ENCODE data around the gene SERBP1.

Gene SERBP1

DNA sequence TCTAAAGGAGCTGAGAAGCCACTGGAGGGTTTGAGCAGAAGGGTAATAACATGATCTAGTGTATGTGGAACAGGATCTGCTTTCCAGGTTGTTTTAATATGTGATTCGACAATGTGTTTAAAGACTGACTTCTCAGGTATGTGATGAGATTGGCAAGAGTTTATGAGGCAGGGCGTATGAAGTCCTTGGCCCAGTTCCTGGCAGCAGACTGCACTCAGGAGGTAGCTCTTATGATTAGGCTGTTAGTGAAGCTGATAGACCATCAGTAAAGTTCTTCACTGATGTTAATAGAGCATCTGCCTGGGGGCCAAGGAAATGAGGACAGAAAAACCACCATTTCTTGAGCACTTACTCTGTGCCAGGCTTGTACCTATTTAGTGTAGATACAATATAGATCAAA lies 41.9 kb upstream of the SERBP1 start:
- DNase-seq: no peak
- Histone ChIP-seq H3K79me2 (ENCODE audit: control insufficient read depth, insufficient read depth, low read length, poor library complexity) (no peaks in the 10 kb centered on the region), H3K14ac (ENCODE audit: low read length) (no peak overlapping the region), H3K18ac (ENCODE audit: low read length) (no peak overlapping the region), H3K4me2 (ENCODE audit: low read length) (no peak overlapping the region), H4K12ac (ENCODE audit: low read depth, low read length) (no peak overlapping the region), H3K9me3 (ENCODE audit: insufficient read depth, low read depth, low read length) (no peaks in the 10 kb centered on the region), H2BK5ac (ENCODE audit: low read depth, low read length, poor library complexity) (no peak overlapping the region), H3K9ac (ENCODE audit: low read length) (no peak overlapping the region), H2BK12ac (ENCODE audit: low read length) (no peak overlapping the region), H2AK5ac (ENCODE audit: low read length) (no peak overlapping the region), H2BK120ac (ENCODE audit: insufficient read depth, low read length, poor library complexity) (no peak overlapping the region), H4K8ac (ENCODE audit: low read depth, low read length) (no peak overlapping the region), H3K4ac (ENCODE audit: low read depth, low read length) (no peak overlapping the region), H3K79me1 (ENCODE audit: low read length) (no peaks in the 10 kb centered on the region), H3K23ac (ENCODE audit: low read length) (no peak overlapping the region), H3K27me3 (ENCODE audit: insufficient read depth, low read length) (no peaks in the 10 kb centered on the region), H3K27ac (ENCODE audit: low read depth, low read length) (no peak overlapping the region), H3K4me3 (ENCODE audit: low read depth, low read length) (no peak overlapping the region), H3K36me3 (ENCODE audit: control insufficient read depth in 1 of 2, insufficient read depth in 2 of 2, low read length in 2 of 2) (no peaks in the 10 kb centered on the region), H2AFZ (ENCODE audit: insufficient read depth, low read length, poor library complexity) (no peak overlapping the region), H3K4me1 (ENCODE audit: control insufficient read depth in 1 of 2, insufficient read depth in 2 of 2, low read length in 2 of 2) (peaks cover 0 to 5% of the 10 kb centered on the region in 2 experiments), H4K91ac (ENCODE audit: low read depth, low read length) (no peak overlapping the region)
- WGBS (ENCODE audit: extremely low coverage, insufficient coverage, insufficient read length): no CpG with 5 or more reads among the region's 2 CpGs

DNA sequence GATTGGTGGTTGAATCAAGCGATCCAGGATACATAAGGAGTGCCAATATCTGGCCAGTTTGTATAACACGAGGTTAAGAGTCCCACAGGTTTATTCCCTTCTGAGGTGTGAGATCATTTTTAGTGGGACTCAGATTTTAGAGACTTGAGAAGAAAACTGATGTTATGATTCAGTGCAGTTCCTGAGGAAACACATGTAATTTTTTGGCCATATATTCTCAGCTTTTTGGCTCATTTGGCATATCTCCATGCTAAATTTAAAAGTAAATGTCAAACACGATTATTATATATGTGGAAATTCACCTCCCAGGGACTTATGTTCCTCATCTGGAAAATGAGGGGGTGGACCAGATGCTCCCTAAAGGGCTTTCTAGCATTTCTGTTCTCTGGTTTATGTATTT lies 39.2 kb upstream of the SERBP1 start:
- Histone ChIP-seq H3K14ac (ENCODE audit: low read length) (no peak overlapping the region), H3K4me2 (ENCODE audit: low read length) (no peak overlapping the region)
- no CpG with 5 or more reads among the region's 3 CpGs for WGBS (ENCODE audit: extremely low coverage, insufficient coverage, insufficient read length)

DNA sequence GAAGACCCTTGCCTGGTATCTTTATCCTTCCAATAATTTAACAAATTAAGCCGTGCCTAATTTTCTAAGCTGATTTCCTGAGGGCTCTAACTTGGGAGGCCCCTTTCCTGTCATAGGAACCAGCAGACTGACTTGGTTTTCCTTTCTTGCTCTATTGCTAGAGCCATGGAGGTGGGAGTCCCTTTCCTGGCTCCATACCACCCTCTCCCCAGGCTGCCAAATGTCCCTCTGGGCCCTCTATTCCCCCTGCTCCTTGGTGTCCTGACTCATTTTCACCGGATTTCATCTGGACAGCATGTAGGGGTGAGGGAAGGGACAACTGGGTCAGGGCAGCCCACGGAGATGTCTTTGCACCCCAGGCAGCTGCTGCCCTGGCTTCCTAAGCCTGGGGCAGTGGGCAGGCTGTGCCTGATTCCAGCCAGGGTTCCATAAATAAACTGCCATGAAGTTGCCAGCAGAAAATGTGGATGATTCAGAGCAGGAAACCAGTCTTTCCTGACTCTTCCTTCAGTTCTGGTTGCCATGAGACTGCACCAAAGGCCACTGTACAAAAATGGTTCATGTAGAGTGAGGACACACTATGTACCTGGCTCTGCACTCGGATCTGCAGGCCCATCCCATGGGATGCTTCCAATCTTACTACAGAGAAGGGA lies 38.0 kb upstream of the SERBP1 start:
- no peak overlapping the region for H4K12ac ChIP-seq (ENCODE audit: low read depth, low read length)
- H3K9ac ChIP-seq (ENCODE audit: low read length): no peak overlapping the region
- no peak overlapping the region for H2AK5ac ChIP-seq (ENCODE audit: low read length)
- no peaks in the 10 kb centered on the region for H3K79me1 ChIP-seq (ENCODE audit: low read length)
- no peak overlapping the region for H3K4me3 ChIP-seq (ENCODE audit: low read depth, low read length)
- no peak overlapping the region for H3K27ac ChIP-seq (ENCODE audit: low read depth, low read length)
- H3K27me3 ChIP-seq (ENCODE audit: insufficient read depth, low read length): no peaks in the 10 kb centered on the region
- H3K9me3 ChIP-seq (ENCODE audit: insufficient read depth, low read depth, low read length): no peaks in the 10 kb centered on the region
- H3K18ac ChIP-seq (ENCODE audit: low read length): no peak overlapping the region
- H2BK5ac ChIP-seq (ENCODE audit: low read depth, low read length, poor library complexity): no peak overlapping the region
- H4K8ac ChIP-seq (ENCODE audit: low read depth, low read length): no peak overlapping the region
- no peak overlapping the region for H3K23ac ChIP-seq (ENCODE audit: low read length)
- no peak overlapping the region for H2BK120ac ChIP-seq (ENCODE audit: insufficient read depth, low read length, poor library complexity)
- no peak overlapping the region for H3K4ac ChIP-seq (ENCODE audit: low read depth, low read length)
- H3K4me2 ChIP-seq (ENCODE audit: low read length): no peak overlapping the region
- no peak overlapping the region for H2AFZ ChIP-seq (ENCODE audit: insufficient read depth, low read length, poor library complexity)
- H3K36me3 ChIP-seq (ENCODE audit: control insufficient read depth in 1 of 2, insufficient read depth in 2 of 2, low read length in 2 of 2): no peaks in the 10 kb centered on the region
- peak; percentile 30 to 43 for DNase-seq
- H2BK12ac ChIP-seq (ENCODE audit: low read length): no peak overlapping the region
- H3K4me1 ChIP-seq (ENCODE audit: control insufficient read depth in 1 of 2, insufficient read depth in 2 of 2, low read length in 2 of 2): peaks cover 0 to 5% of the 10 kb centered on the region in 2 experiments
- no peaks in the 10 kb centered on the region for H3K79me2 ChIP-seq (ENCODE audit: control insufficient read depth, insufficient read depth, low read length, poor library complexity)
- H4K91ac ChIP-seq (ENCODE audit: low read depth, low read length): no peak overlapping the region
- no CpG with 5 or more reads among the region's 4 CpGs for WGBS (ENCODE audit: extremely low coverage, insufficient coverage, insufficient read length)
- H3K14ac ChIP-seq (ENCODE audit: low read length): no peak overlapping the region

More for the DNA sequence above, 39.2 kb upstream of the SERBP1 start:
- H2AFZ ChIP-seq (ENCODE audit: insufficient read depth, low read length, poor library complexity): no peak overlapping the region
- H3K9ac ChIP-seq (ENCODE audit: low read length): no peak overlapping the region
- no peak overlapping the region for H2BK120ac ChIP-seq (ENCODE audit: insufficient read depth, low read length, poor library complexity)
- no peak overlapping the region for H3K4me3 ChIP-seq (ENCODE audit: low read depth, low read length)
- no peaks in the 10 kb centered on the region for H3K36me3 ChIP-seq (ENCODE audit: control insufficient read depth in 1 of 2, insufficient read depth in 2 of 2, low read length in 2 of 2)
- H3K23ac ChIP-seq (ENCODE audit: low read length): no peak overlapping the region
- H4K8ac ChIP-seq (ENCODE audit: low read depth, low read length): no peak overlapping the region
- H3K79me1 ChIP-seq (ENCODE audit: low read length): no peaks in the 10 kb centered on the region
- no peaks in the 10 kb centered on the region for H3K79me2 ChIP-seq (ENCODE audit: control insufficient read depth, insufficient read depth, low read length, poor library complexity)
- no peak overlapping the region for H4K12ac ChIP-seq (ENCODE audit: low read depth, low read length)
- no peaks in the 10 kb centered on the region for H3K27me3 ChIP-seq (ENCODE audit: insufficient read depth, low read length)
- no peaks in the 10 kb centered on the region for H3K9me3 ChIP-seq (ENCODE audit: insufficient read depth, low read depth, low read length)
- no peak overlapping the region for H2BK12ac ChIP-seq (ENCODE audit: low read length)
- DNase-seq: no peak
- H2BK5ac ChIP-seq (ENCODE audit: low read depth, low read length, poor library complexity): no peak overlapping the region
- no peak overlapping the region for H4K91ac ChIP-seq (ENCODE audit: low read depth, low read length)
- H3K4me1 ChIP-seq (ENCODE audit: control insufficient read depth in 1 of 2, insufficient read depth in 2 of 2, low read length in 2 of 2): peaks cover 0 to 5% of the 10 kb centered on the region in 2 experiments
- no peak overlapping the region for H3K27ac ChIP-seq (ENCODE audit: low read depth, low read length)
- no peak overlapping the region for H3K4ac ChIP-seq (ENCODE audit: low read depth, low read length)
- H3K18ac ChIP-seq (ENCODE audit: low read length): no peak overlapping the region
- H2AK5ac ChIP-seq (ENCODE audit: low read length): no peak overlapping the region

DNA sequence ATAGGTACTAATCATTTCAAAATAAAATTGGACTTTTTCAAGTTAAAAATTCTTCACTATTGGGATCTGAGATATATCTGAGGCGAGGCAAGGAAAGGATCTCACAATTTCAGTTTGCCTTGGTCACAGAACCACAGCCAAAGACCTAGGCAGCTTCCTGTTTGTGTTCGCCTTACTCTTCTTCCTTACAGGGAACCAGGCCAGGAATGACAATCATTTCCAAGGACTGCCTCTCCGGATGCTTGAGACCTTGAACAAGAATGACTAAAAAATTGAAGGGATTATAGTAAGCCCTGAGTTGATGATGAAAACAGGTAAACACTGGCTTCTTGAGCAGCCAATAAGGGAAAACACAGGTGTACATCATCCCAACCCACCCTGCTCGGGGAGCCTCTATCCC lies 35.2 kb upstream of the SERBP1 start:
- H3K27ac ChIP-seq (ENCODE audit: low read depth, low read length): no peak overlapping the region
- H4K8ac ChIP-seq (ENCODE audit: low read depth, low read length): no peak overlapping the region
- H4K91ac ChIP-seq (ENCODE audit: low read depth, low read length): no peak overlapping the region
- H3K79me2 ChIP-seq (ENCODE audit: control insufficient read depth, insufficient read depth, low read length, poor library complexity): no peaks in the 10 kb centered on the region
- no peak overlapping the region for H4K12ac ChIP-seq (ENCODE audit: low read depth, low read length)
- H3K79me1 ChIP-seq (ENCODE audit: low read length): no peaks in the 10 kb centered on the region
- peaks cover 0 to 5% of the 10 kb centered on the region in 2 experiments for H3K4me1 ChIP-seq (ENCODE audit: control insufficient read depth in 1 of 2, insufficient read depth in 2 of 2, low read length in 2 of 2)
- no peaks in the 10 kb centered on the region for H3K36me3 ChIP-seq (ENCODE audit: control insufficient read depth in 1 of 2, insufficient read depth in 2 of 2, low read length in 2 of 2)
- H2AK5ac ChIP-seq (ENCODE audit: low read length): no peak overlapping the region
- H2BK5ac ChIP-seq (ENCODE audit: low read depth, low read length, poor library complexity): no peak overlapping the region
- H3K14ac ChIP-seq (ENCODE audit: low read length): no peak overlapping the region
- H2AFZ ChIP-seq (ENCODE audit: insufficient read depth, low read length, poor library complexity): no peak overlapping the region
- no peaks in the 10 kb centered on the region for H3K9me3 ChIP-seq (ENCODE audit: insufficient read depth, low read depth, low read length)
- DNase-seq: no peak
- no peak overlapping the region for H2BK120ac ChIP-seq (ENCODE audit: insufficient read depth, low read length, poor library complexity)
- no peak overlapping the region for H3K18ac ChIP-seq (ENCODE audit: low read length)
- WGBS (ENCODE audit: extremely low coverage, insufficient coverage, insufficient read length): no CpG with 5 or more reads among the region's 4 CpGs
- no peak overlapping the region for H3K23ac ChIP-seq (ENCODE audit: low read length)
- no peak overlapping the region for H3K4me2 ChIP-seq (ENCODE audit: low read length)
- H3K4ac ChIP-seq (ENCODE audit: low read depth, low read length): no peak overlapping the region
- H3K27me3 ChIP-seq (ENCODE audit: insufficient read depth, low read length): no peaks in the 10 kb centered on the region
- no peak overlapping the region for H2BK12ac ChIP-seq (ENCODE audit: low read length)
- no peak overlapping the region for H3K9ac ChIP-seq (ENCODE audit: low read length)
- no peak overlapping the region for H3K4me3 ChIP-seq (ENCODE audit: low read depth, low read length)

All from trophoblast cell (in vitro differentiated cells and primary cell).